IMR-90 (cell line): Measurements from ENCODE around the gene MLANA. TPM values are rescaled to one million over a fixed set of nuclear protein-coding genes. Genes with fewer than 3 reads are reported as not detected.

Experiments
- ATAC-seq: fragments of 200-7000 bp; cut with Tn5 transposase; 2 replicates; pipeline ENCODE4 v1.9.1; 2020; ENCODE audit warnings: low read depth, mild to moderate bottlenecking, moderate library complexity
- BruUV-seq: library from RNA; stranded (reverse); fragments of 400-500 nt; replicated peaks from 2 replicates; lab custom pipeline; 2021; lab: Mats Ljungman, UMichigan
- CTCF ChIA-PET: fragments of 300-600 bp; formaldehyde crosslinking; extraction: SDS; loops from one replicate; lab custom pipeline; 2021; ENCODE audit warnings: antibody characterized with exemption; lab: Yijun Ruan, JAX
- POLR2A ChIA-PET: fragments of 300-600 bp; sonication (Branson Sonifier 250); formaldehyde crosslinking; loops from one replicate; lab custom pipeline; 2022; ENCODE audit warnings: antibody characterized with exemption; ENCODE audit not compliant: unreplicated experiment; lab: Charles Lee
- DNase-seq: peaks from one replicate; pipeline ENCODE4 v3.0.0; 2013
- H2AFZ ChIP-seq: replicated peaks from 2 replicates; pipeline ENCODE3; 2013; ENCODE audit warnings: low read length, mild to moderate bottlenecking; ENCODE audit not compliant: poor library complexity
- H2AK5ac ChIP-seq: 2 replicates; pipeline ENCODE4 v1.6.1; 2013; ENCODE audit warnings: low read depth, low read length, inconsistent platforms
- H2AK9ac ChIP-seq: replicated peaks from 2 replicates; pipeline ENCODE3; 2013; ENCODE audit warnings: mild to moderate bottlenecking, low read depth, low read length, moderate library complexity; ENCODE audit not compliant: poor library complexity
- H2BK120ac ChIP-seq: 2 replicates; pipeline ENCODE4 v1.6.1; 2013; ENCODE audit warnings: low read depth, low read length, inconsistent platforms
- H2BK15ac ChIP-seq: 3 replicates; pipeline ENCODE4 v1.6.1; 2013; ENCODE audit warnings: low read depth, low read length, inconsistent platforms
- H2BK20ac ChIP-seq: 2 replicates; pipeline ENCODE4 v1.6.1; 2013; ENCODE audit warnings: low read depth, mild to moderate bottlenecking, inconsistent platforms, low read length, moderate library complexity
- H2BK5ac ChIP-seq: 2 replicates; pipeline ENCODE4 v1.6.1; 2013; ENCODE audit warnings: mild to moderate bottlenecking, low read depth, low read length, inconsistent platforms; ENCODE audit not compliant: poor library complexity, severe bottlenecking
- H3K14ac ChIP-seq: replicated peaks from 2 replicates; pipeline ENCODE4 v1.6.1; 2013; ENCODE audit warnings: low read depth, low read length, inconsistent platforms
- H3K18ac ChIP-seq: 2 replicates; pipeline ENCODE4 v1.6.1; 2013; ENCODE audit warnings: low read depth, low read length, control low read depth
- H3K23ac ChIP-seq: 2 replicates; pipeline ENCODE4 v1.6.1; 2013; ENCODE audit warnings: low read depth, low read length, inconsistent platforms
- H3K27ac ChIP-seq: 2 replicates; pipeline ENCODE4 v1.5.1; 2013; ENCODE audit warnings: mild to moderate bottlenecking, control low read depth, low read length; ENCODE audit not compliant: insufficient read depth
- H3K27me3 ChIP-seq: 2 replicates; pipeline ENCODE4 v1.6.1; 2013; ENCODE audit warnings: low read length; ENCODE audit not compliant: control insufficient read depth, insufficient read depth
- H3K36me3 ChIP-seq: 2 replicates; pipeline ENCODE4 v1.6.1; 2013; ENCODE audit warnings: low read length, mixed read lengths; ENCODE audit not compliant: control insufficient read depth, insufficient read depth
- H3K4ac ChIP-seq: 2 replicates; pipeline ENCODE4 v1.6.1; 2013; ENCODE audit warnings: low read depth, low read length, inconsistent platforms
- H3K4me1 ChIP-seq: 2 replicates; pipeline ENCODE4 v1.6.1; 2013; ENCODE audit warnings: low read length, mixed read lengths; ENCODE audit not compliant: control insufficient read depth, insufficient read depth
- H3K4me2 ChIP-seq: 2 replicates; pipeline ENCODE4 v1.6.1; 2013; ENCODE audit warnings: low read depth, mild to moderate bottlenecking, control low read depth, low read length, moderate library complexity
- H3K4me3 ChIP-seq: 2 replicates; pipeline ENCODE4 v1.5.1; 2013; ENCODE audit warnings: low read depth, mild to moderate bottlenecking, control low read depth, low read length, moderate library complexity; ENCODE audit not compliant: insufficient read depth
- H3K56ac ChIP-seq: 2 replicates; pipeline ENCODE4 v1.6.1; 2013; ENCODE audit warnings: low read length, inconsistent platforms; ENCODE audit not compliant: insufficient read depth; ENCODE audit errors: extremely low read depth
- H3K79me1 ChIP-seq, 2 experiments: 2 replicates each; pipeline ENCODE4 v1.6.1; 2013; ENCODE audit warnings: low read length in 2 of 2, inconsistent platforms in 1 of 2, low read depth in 1 of 2
- H3K9ac ChIP-seq: 2 replicates; pipeline ENCODE4 v1.6.1; 2013; ENCODE audit warnings: low read depth, low read length, control low read depth
- H3K9me1 ChIP-seq: 2 replicates; pipeline ENCODE4 v1.6.1; 2013; ENCODE audit warnings: low read length, inconsistent platforms; ENCODE audit not compliant: insufficient read depth
- H3K9me3 ChIP-seq: 2 replicates; pipeline ENCODE4 v1.6.1; 2013; ENCODE audit warnings: low read length; ENCODE audit not compliant: control insufficient read depth, insufficient read depth
- H4K20me1 ChIP-seq: 2 replicates; pipeline ENCODE4 v1.6.1; 2013; ENCODE audit warnings: low read length, inconsistent platforms; ENCODE audit not compliant: insufficient read depth
- H4K5ac ChIP-seq: 2 replicates; pipeline ENCODE4 v1.6.1; 2013; ENCODE audit warnings: mild to moderate bottlenecking, low read depth, low read length, control low read depth
- H4K8ac ChIP-seq, 2 experiments: 2 replicates each; pipeline ENCODE4 v1.6.1; 2013; ENCODE audit warnings: low read depth in 2 of 2, low read length in 2 of 2, control low read depth in 1 of 2, inconsistent platforms in 1 of 2
- H4K91ac ChIP-seq: 2 replicates; pipeline ENCODE4 v1.6.1; 2013; ENCODE audit warnings: low read depth, low read length, inconsistent platforms; ENCODE audit not compliant: insufficient read depth
- BHLHE40 ChIP-seq: fragments of 150-350 bp; IDR thresholded peaks from 2 replicates; pipeline ENCODE4 v1.6.1; 2016; ENCODE audit warnings: mild to moderate bottlenecking, low read depth, low read length
- CEBPB ChIP-seq: IDR thresholded peaks from 2 replicates; pipeline ENCODE4 v1.6.1; 2012; ENCODE audit warnings: low read depth, low read length, improper control_type of control experiment
- CHD1 ChIP-seq: IDR thresholded peaks from 2 replicates; pipeline ENCODE4 v1.6.1; 2012; ENCODE audit warnings: low read depth, low read length, improper control_type of control experiment
- ELK1 ChIP-seq: fragments of 150-350 bp; IDR thresholded peaks from 2 replicates; pipeline ENCODE4 v1.6.1; 2016; ENCODE audit warnings: low read depth, mild to moderate bottlenecking, low read length, moderate library complexity, borderline replicate concordance
- FOS ChIP-seq: fragments of 150-350 bp; IDR thresholded peaks from 2 replicates; pipeline ENCODE4 v1.6.1; 2016; ENCODE audit warnings: low read depth, low read length
- MAFK ChIP-seq: IDR thresholded peaks from 2 replicates; pipeline ENCODE4 v1.6.1; 2012; ENCODE audit warnings: low read depth, low read length, improper control_type of control experiment
- MAZ ChIP-seq: IDR thresholded peaks from 2 replicates; pipeline ENCODE4 v1.6.1; 2012; ENCODE audit warnings: low read depth, mild to moderate bottlenecking, low read length, improper control_type of control experiment, moderate library complexity, borderline replicate concordance
- MXI1 ChIP-seq: IDR thresholded peaks from 2 replicates; pipeline ENCODE4 v1.6.1; 2012; ENCODE audit warnings: low read depth, mild to moderate bottlenecking, low read length, moderate library complexity, borderline replicate concordance
- NFE2L2 ChIP-seq: fragments of 150-350 bp; IDR thresholded peaks from 2 replicates; pipeline ENCODE4 v1.6.1; 2016; ENCODE audit warnings: low read depth, mild to moderate bottlenecking, low read length
- POLR2A ChIP-seq: IDR thresholded peaks from 2 replicates; pipeline ENCODE4 v1.6.1; 2012; ENCODE audit warnings: mild to moderate bottlenecking, low read depth, low read length
- RAD21 ChIP-seq: IDR thresholded peaks from 2 replicates; pipeline ENCODE4 v1.6.1; 2012; ENCODE audit warnings: low read length, improper control_type of control experiment
- RCOR1 ChIP-seq: IDR thresholded peaks from 2 replicates; pipeline ENCODE4 v1.6.1; 2012; ENCODE audit warnings: mild to moderate bottlenecking, low read length, improper control_type of control experiment; ENCODE audit not compliant: insufficient replicate concordance
- RFX5 ChIP-seq: IDR thresholded peaks from 2 replicates; pipeline ENCODE4 v1.8.0; 2012; ENCODE audit warnings: low read depth, mild to moderate bottlenecking, low read length, moderate library complexity
- SMC3 ChIP-seq: fragments of 150-350 bp; IDR thresholded peaks from 2 replicates; pipeline ENCODE4 v1.6.1; 2016; ENCODE audit warnings: low read depth, mild to moderate bottlenecking, antibody characterized with exemption, low read length, moderate library complexity
- USF2 ChIP-seq: fragments of 150-350 bp; IDR thresholded peaks from 2 replicates; pipeline ENCODE4 v1.6.1; 2017; ENCODE audit warnings: mild to moderate bottlenecking, antibody characterized with exemption, low read length, low read depth
- WGBS, 2 experiments: methylation state at CpG; one replicate each; pipeline versions ENCODE4 v1.1.5 to v1.1.7; 2013; ENCODE audit warnings: missing lambda C conversion rate in 2 of 2; ENCODE audit not compliant: insufficient read length in 1 of 2; ENCODE audit errors: extremely low coverage in 2 of 2; 5-methylcytosine and 5-hydroxymethylcytosine counted together
- dilution Hi-C: fragments of 300-500 bp; cut with HindIII; formaldehyde crosslinking; loops from one replicate; pipeline ENCODE4 v1.14.3; 2018; ENCODE audit warnings: low sequenced_read_pairs; ENCODE audit not compliant: unreplicated experiment
- in situ Hi-C: fragments of 300-500 bp; cut with MboI; formaldehyde crosslinking; loops from 3 replicates; pipeline ENCODE4 v1.14.3; 2019; ENCODE audit warnings: low sequenced_read_pairs, inconsistent platforms, mixed read lengths
- intact Hi-C: fragments of 100-400 bp; cut with micrococcal nuclease; formaldehyde crosslinking; loops from 2 replicates; pipeline ENCODE4 v1.10.0; 2022
- polyA plus RNA-seq, 3 experiments: library from polyadenylated mRNA; depleted of rRNA; stranded (reverse); fragments of >200 nt; gene quantifications; 2 replicates each; pipeline ENCODE4 v1.2.3, GENCODE V29; 2012; ENCODE audit warnings: low replicate concordance in 1 of 3
- total RNA-seq: library from RNA; depleted of rRNA; stranded (reverse); fragments of >200 nt; gene quantifications from 2 replicates; pipeline ENCODE4 v1.2.3, GENCODE V29; 2012
- TF ChIP-seq, protein P1 (sequence below): conservative IDR thresholded peaks from 2 replicates; pipeline ENCODE4 v1.5.1; 2012; ENCODE audit warnings: mild to moderate bottlenecking, low read depth, low read length, improper control_type of control experiment

MLANA gene
- total and polyA plus RNA-seq, 2 of the 4 experiments (the other 2 are of a cell fraction), result not detected

- ChIA-PET POLR2A (no interaction called here), CTCF (no interaction called here)
- no peaks in the 10 kb centered on the region for H3K4me1 ChIP-seq
- H3K56ac ChIP-seq, result no peak overlapping the region
- no peaks in the 10 kb centered on the region for H3K79me1 ChIP-seq
- no peak for ATAC-seq
- H3K4me2 ChIP-seq, result no peak overlapping the region
- H3K23ac ChIP-seq, result no peak overlapping the region
- H2AK5ac ChIP-seq, result 0 out of 2 replicates have a peak overlapping the region, but pooled peaks have one; percentile 11
- in situ Hi-C loops (loop anchor here (10.0 kb wide), 1 partner anchor 421 kb away; no protein-coding TSS in a partner anchor), dilution Hi-C loops (no loop called here), intact Hi-C loops (no loop called here)
- no peaks in the 10 kb centered on the region for H3K9me1 ChIP-seq
- no peak overlapping the region for H3K4me3 ChIP-seq
- no peak overlapping the region for H2BK5ac ChIP-seq
- no peak overlapping the region for H2BK15ac ChIP-seq
- H3K14ac ChIP-seq, result no peak overlapping the region
- H3K27ac ChIP-seq, result no peak overlapping the region
- no peak overlapping the region for H4K5ac ChIP-seq
- no peak for DNase-seq
- peaks cover 7% of the 10 kb centered on the region for H3K27me3 ChIP-seq
- H3K36me3 ChIP-seq, result no peaks in the 10 kb centered on the region
- no peak overlapping the region for H2AK9ac ChIP-seq
- H2BK20ac ChIP-seq, result no peak overlapping the region
- H4K8ac ChIP-seq, result no peak overlapping the region
- H4K20me1 ChIP-seq, result no peaks in the 10 kb centered on the region
- no peak overlapping the region for H4K91ac ChIP-seq
- no peak overlapping the region for H2BK120ac ChIP-seq
- H3K18ac ChIP-seq, result no peak overlapping the region
- H3K4ac ChIP-seq, result no peak overlapping the region
- H3K9ac ChIP-seq, result no peak overlapping the region
- TF ChIP-seq CEBPB (no peak), ELK1 (no peak), MAFK (no peak), RAD21 (no peak), USF2 (no peak), MAZ (no peak), POLR2A (no peak), CHD1 (no peak), NFE2L2 (no peak), RFX5 (no peak), RCOR1 (no peak), BHLHE40 (no peak), MXI1 (no peak), FOS (no peak), SMC3 (no peak)
- TF ChIP-seq, protein P1, sequence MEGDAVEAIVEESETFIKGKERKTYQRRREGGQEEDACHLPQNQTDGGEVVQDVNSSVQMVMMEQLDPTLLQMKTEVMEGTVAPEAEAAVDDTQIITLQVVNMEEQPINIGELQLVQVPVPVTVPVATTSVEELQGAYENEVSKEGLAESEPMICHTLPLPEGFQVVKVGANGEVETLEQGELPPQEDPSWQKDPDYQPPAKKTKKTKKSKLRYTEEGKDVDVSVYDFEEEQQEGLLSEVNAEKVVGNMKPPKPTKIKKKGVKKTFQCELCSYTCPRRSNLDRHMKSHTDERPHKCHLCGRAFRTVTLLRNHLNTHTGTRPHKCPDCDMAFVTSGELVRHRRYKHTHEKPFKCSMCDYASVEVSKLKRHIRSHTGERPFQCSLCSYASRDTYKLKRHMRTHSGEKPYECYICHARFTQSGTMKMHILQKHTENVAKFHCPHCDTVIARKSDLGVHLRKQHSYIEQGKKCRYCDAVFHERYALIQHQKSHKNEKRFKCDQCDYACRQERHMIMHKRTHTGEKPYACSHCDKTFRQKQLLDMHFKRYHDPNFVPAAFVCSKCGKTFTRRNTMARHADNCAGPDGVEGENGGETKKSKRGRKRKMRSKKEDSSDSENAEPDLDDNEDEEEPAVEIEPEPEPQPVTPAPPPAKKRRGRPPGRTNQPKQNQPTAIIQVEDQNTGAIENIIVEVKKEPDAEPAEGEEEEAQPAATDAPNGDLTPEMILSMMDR, result no peak
- no peaks in the 10 kb centered on the region for H3K9me3 ChIP-seq
- no TSS peak for BruUV-seq
- H2AFZ ChIP-seq, result no peak overlapping the region
- no CpG with 5 or more reads among the region's 9 CpGs for WGBS, 2 experiments
Measured at GRCh38 chr9:5884191-5884590, 6.5 kb upstream of the MLANA start.
